A549 (cell line): ENCODE results near the gene SLIT2. TPM values are rescaled to one million over a fixed set of nuclear protein-coding genes. Genes with fewer than 3 reads are reported as not detected.
A peak's percentile ranks its signal among the peaks of the same experiment; 100 is the strongest.

Experiments
- ATAC-seq, 2 experiments: fragments of 200-7000 bp in 1 of 2; fragments of >200 bp in 1 of 2; cut with Nextera tagmentation in 1 of 2; cut with Tn5 transposase in 1 of 2; 3 replicates each; pipeline versions ENCODE4 v1.8.0 to v1.9.1; 2018 to 2020; ENCODE audit warnings: mild to moderate bottlenecking in 1 of 2, moderate library complexity in 1 of 2
- CTCF ChIA-PET: fragments of 300-600 bp; sonication (Branson Sonifier 250); formaldehyde crosslinking; extraction: SDS; loops from one replicate; lab custom pipeline; 2021; ENCODE audit warnings: antibody characterized with exemption, inconsistent platforms; lab: Yijun Ruan, JAX
- POLR2A ChIA-PET: fragments of 350-600 bp; formaldehyde crosslinking; extraction: SDS; loops from one replicate; lab custom pipeline; 2021; ENCODE audit warnings: antibody characterized with exemption, inconsistent platforms; lab: Yijun Ruan, JAX
- DNase-seq, 2 experiments: peaks; one replicate each; pipeline versions ENCODE4 v3.0.0 to v3.0.0-alpha.2; 2011 to 2016; ENCODE audit warnings: low read depth in 1 of 2, low spot score in 1 of 2
- FAIRE-seq: peaks from 2 replicates; lab custom pipeline; 2011; peaks lifted over from hg19 to GRCh38; lab: Jason Lieb, UNC
- H3K27ac ChIP-seq, 2 experiments: fragments of >200 bp; sonication (Bioruptor Twin); formaldehyde crosslinking; 3 replicates each; pipeline ENCODE4 v1.5.1; 2016 to 2017
- H3K4me1 ChIP-seq: fragments of >200 bp; sonication (Bioruptor Twin); formaldehyde crosslinking; 3 replicates; pipeline ENCODE4 v1.6.1; 2016
- H3K4me2 ChIP-seq: fragments of >200 bp; sonication (Bioruptor Twin); formaldehyde crosslinking; 3 replicates; pipeline ENCODE4 v1.6.1; 2016
- H3K4me3 ChIP-seq: fragments of >200 bp; sonication (Bioruptor Twin); formaldehyde crosslinking; 3 replicates; pipeline ENCODE4 v1.5.1; 2016
- H3K9me3 ChIP-seq: fragments of >200 bp; sonication (Bioruptor Twin); formaldehyde crosslinking; 3 replicates; pipeline ENCODE4 v1.6.1; 2016
- BHLHE40 ChIP-seq: IDR thresholded peaks from 2 replicates; pipeline ENCODE4 v1.6.1; 2012; ENCODE audit warnings: low read depth, low read length, inconsistent platforms
- CBX8 ChIP-seq: fragments of 200-600 bp; sonication (generic); IDR thresholded peaks from 2 replicates; pipeline ENCODE4 v1.6.1; 2016
- EP300 ChIP-seq, 2 experiments: fragments of >200 bp; sonication (Bioruptor Twin); formaldehyde crosslinking; IDR thresholded peaks; 2 replicates in 1 of 2; 3 replicates in 1 of 2; pipeline ENCODE4 v1.6.1; 2016 to 2017
- FOSB ChIP-seq: fragments of 250-450 bp; sonication (Bioruptor Pico); IDR thresholded peaks from 2 replicates; pipeline ENCODE4 v1.5.0; 2020; ENCODE audit warnings: mild to moderate bottlenecking, moderate library complexity
- GATA3 ChIP-seq: IDR thresholded peaks from 2 replicates; pipeline ENCODE4 v1.6.1; 2012; ENCODE audit warnings: borderline replicate concordance
- HOXB13 ChIP-seq: fragments of 250-450 bp; sonication (Bioruptor Pico); IDR thresholded peaks from 2 replicates; pipeline ENCODE4 v1.5.0; 2020; ENCODE audit warnings: low read depth, mild to moderate bottlenecking, moderate library complexity
- JUN ChIP-seq, 2 experiments: fragments of >200 bp; sonication (Bioruptor Twin); formaldehyde crosslinking; IDR thresholded peaks; 2 replicates in 1 of 2; 3 replicates in 1 of 2; pipeline ENCODE4 v1.6.1; 2016 to 2017
- JUNB ChIP-seq: fragments of >200 bp; sonication (Bioruptor Twin); formaldehyde crosslinking; IDR thresholded peaks from 2 replicates; pipeline ENCODE4 v1.6.1; 2016
- MAFK ChIP-seq: fragments of 450-650 bp; IDR thresholded peaks from 2 replicates; pipeline ENCODE4 v1.6.1; 2014; ENCODE audit not compliant: partially characterized antibody
- MYC ChIP-seq: IDR thresholded peaks from 2 replicates; pipeline ENCODE4 v1.6.1; 2012; ENCODE audit warnings: mild to moderate bottlenecking, inconsistent platforms, low read length, improper control_type of control experiment, borderline replicate concordance
- NPAS2 ChIP-seq: fragments of 250-450 bp; sonication (Bioruptor Pico); IDR thresholded peaks from 2 replicates; pipeline ENCODE4 v1.8.0; 2022; ENCODE audit warnings: mild to moderate bottlenecking, moderate library complexity, borderline replicate concordance
- PHF8 ChIP-seq: fragments of 200-600 bp; sonication (generic); IDR thresholded peaks from 2 replicates; pipeline ENCODE4 v1.6.1; 2016; ENCODE audit warnings: low read depth, mild to moderate bottlenecking, antibody characterized with exemption, moderate library complexity, borderline replicate concordance
- POLR2AphosphoS2 ChIP-seq: conservative IDR thresholded peaks from 2 replicates; pipeline ENCODE4 v1.6.1; 2012; ENCODE audit warnings: low read length, improper control_type of control experiment, inconsistent platforms
- RAD21 ChIP-seq, 2 experiments: fragments of >200 bp in 1 of 2; sonication (Bioruptor Twin) in 1 of 2; formaldehyde crosslinking in 1 of 2; IDR thresholded peaks in 1 of 2; conservative IDR thresholded peaks in 1 of 2; 2 replicates in 1 of 2; 3 replicates in 1 of 2; pipeline ENCODE4 v1.6.1; 2012 to 2018; ENCODE audit warnings: inconsistent platforms in 1 of 2
- RNF2 ChIP-seq: fragments of 200-600 bp; sonication (generic); IDR thresholded peaks from 2 replicates; pipeline ENCODE4 v1.6.1; 2016; ENCODE audit warnings: low read depth, mild to moderate bottlenecking, antibody characterized with exemption, moderate library complexity, borderline replicate concordance
- SMC3 ChIP-seq: fragments of >200 bp; sonication (Bioruptor Twin); formaldehyde crosslinking; IDR thresholded peaks from 3 replicates; pipeline ENCODE4 v1.6.1; 2018; ENCODE audit warnings: inconsistent platforms
- SREBF2 ChIP-seq: fragments of 450-650 bp; IDR thresholded peaks from 2 replicates; pipeline ENCODE4 v1.6.1; 2014; ENCODE audit warnings: mild to moderate bottlenecking, moderate library complexity
- TFCP2L1 ChIP-seq: fragments of 250-450 bp; sonication (Bioruptor Pico); IDR thresholded peaks from 2 replicates; pipeline ENCODE4 v1.5.0; 2021; ENCODE audit warnings: mild to moderate bottlenecking
- TP53 ChIP-seq: fragments of 250-450 bp; sonication (Bioruptor Pico); IDR thresholded peaks from 2 replicates; pipeline ENCODE4 v1.5.0; 2021; ENCODE audit warnings: mild to moderate bottlenecking, moderate library complexity
- ZC3H11A ChIP-seq: fragments of 450-650 bp; IDR thresholded peaks from 2 replicates; pipeline ENCODE4 v1.6.1; 2014; ENCODE audit warnings: antibody characterized with exemption, mild to moderate bottlenecking
- WGBS: methylation state at CpG from one replicate; pipeline ENCODE4 v1.1.6; 2017; ENCODE audit errors: missing lambda C conversion rate; 5-methylcytosine and 5-hydroxymethylcytosine counted together
- polyA minus RNA-seq: library from RNA; depleted of rRNA, polyadenylated mRNA; stranded (reverse); fragments of >200 nt; gene quantifications from 2 replicates; pipeline ENCODE4 v1.2.3, GENCODE V29; 2011; rRNA and poly(A)+ RNA removed
- polyA plus RNA-seq, 4 experiments: library from polyadenylated mRNA; depleted of rRNA in 3 of 4; stranded (reverse); fragments of >200 nt; fragmentation: RNase III in 1 of 4; extraction: RNeasy Plus Mini Kit Qiagen cat#74134 plus additional on column Dnase treatment in 1 of 4; gene quantifications; 2 replicates in 3 of 4; 3 replicates in 1 of 4; pipeline ENCODE4 v1.2.3, GENCODE V29; 2011 to 2017
- TF ChIP-seq, protein P1 (sequence below): IDR thresholded peaks from 2 replicates; pipeline ENCODE4 v1.6.1; 2012; ENCODE audit warnings: low read depth, borderline replicate concordance
- TF ChIP-seq, protein P2 (sequence below): fragments of >200 bp; sonication (Bioruptor Twin); formaldehyde crosslinking; IDR thresholded peaks from 2 replicates; pipeline ENCODE4 v1.6.1; 2016
- TF ChIP-seq, protein P3 (sequence below): fragments of 450-650 bp; IDR thresholded peaks from 2 replicates; pipeline ENCODE4 v1.6.1; 2014; ENCODE audit warnings: antibody characterized with exemption
- TF ChIP-seq, protein P4 (sequence below): IDR thresholded peaks from 2 replicates; pipeline ENCODE4 v1.6.1; 2012
- TF ChIP-seq, protein P5 (sequence below): fragments of 200-600 bp; sonication (generic); IDR thresholded peaks from 2 replicates; pipeline ENCODE4 v1.6.1; 2016; ENCODE audit warnings: antibody characterized with exemption, mild to moderate bottlenecking, moderate library complexity

SLIT2 gene, protein sequence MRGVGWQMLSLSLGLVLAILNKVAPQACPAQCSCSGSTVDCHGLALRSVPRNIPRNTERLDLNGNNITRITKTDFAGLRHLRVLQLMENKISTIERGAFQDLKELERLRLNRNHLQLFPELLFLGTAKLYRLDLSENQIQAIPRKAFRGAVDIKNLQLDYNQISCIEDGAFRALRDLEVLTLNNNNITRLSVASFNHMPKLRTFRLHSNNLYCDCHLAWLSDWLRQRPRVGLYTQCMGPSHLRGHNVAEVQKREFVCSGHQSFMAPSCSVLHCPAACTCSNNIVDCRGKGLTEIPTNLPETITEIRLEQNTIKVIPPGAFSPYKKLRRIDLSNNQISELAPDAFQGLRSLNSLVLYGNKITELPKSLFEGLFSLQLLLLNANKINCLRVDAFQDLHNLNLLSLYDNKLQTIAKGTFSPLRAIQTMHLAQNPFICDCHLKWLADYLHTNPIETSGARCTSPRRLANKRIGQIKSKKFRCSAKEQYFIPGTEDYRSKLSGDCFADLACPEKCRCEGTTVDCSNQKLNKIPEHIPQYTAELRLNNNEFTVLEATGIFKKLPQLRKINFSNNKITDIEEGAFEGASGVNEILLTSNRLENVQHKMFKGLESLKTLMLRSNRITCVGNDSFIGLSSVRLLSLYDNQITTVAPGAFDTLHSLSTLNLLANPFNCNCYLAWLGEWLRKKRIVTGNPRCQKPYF (N-terminal part only)
- polyA plus RNA-seq (2011; rRNA removed) (not detected in 2 replicates), polyA plus RNA-seq (2017; fragmentation: RNase III; extraction: RNeasy Plus Mini Kit Qiagen cat#74134 plus additional on column Dnase treatment) (not detected in 3 replicates), polyA minus RNA-seq (0.10 and 0.95 TPM in 2 replicates)
- under 0.01 TPM in 1 of 2 replicates, not detected in the other for polyA plus RNA-seq (2012; cell fraction: cytosol; rRNA removed)
- polyA plus RNA-seq (2012; cell fraction: nucleus; rRNA removed) = 0.02 TPM in 1 of 2 replicates, not detected in the other

DNA sequence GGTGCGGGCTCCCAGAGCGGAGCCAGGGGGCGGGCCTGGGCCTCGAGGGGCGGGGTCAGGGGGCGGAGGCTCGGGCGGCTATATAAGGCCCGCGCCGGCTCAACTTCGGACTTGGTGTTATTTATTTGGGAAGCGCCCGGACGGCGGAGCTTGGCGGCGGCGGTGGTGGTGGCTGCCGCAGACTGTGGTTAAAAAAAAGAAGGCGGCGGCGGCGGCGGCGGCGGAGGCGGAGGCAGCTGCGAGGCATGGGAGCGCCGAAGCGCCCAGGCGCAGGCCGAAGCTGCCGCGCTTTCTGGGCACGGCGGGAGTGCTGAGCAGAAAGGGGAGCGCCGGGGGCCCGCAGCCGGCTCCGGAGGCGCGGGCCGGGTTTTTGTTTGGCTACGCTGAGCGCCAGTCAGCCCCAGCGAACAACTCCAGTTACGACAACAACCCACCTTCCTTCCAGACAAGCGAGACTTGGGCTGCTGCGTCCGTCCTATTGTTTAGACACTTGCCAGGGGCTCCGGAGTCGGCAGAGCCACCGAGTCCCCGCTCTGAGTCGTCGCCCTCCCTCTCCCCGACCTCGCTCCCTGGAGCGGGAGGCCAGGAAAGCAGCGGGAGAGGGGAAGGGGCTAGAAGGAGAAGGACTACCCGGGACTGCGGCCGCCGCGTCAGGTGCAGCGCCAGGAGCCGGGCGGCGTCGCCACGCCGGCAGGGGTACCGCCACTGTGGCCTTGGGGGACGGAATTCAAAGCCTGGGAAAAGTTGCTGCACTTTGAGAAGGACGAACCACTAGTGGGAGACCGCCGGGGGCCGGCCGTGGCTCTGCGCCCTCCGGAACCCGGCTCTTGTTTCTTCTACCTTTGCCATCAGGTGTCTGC is at the start of gene SLIT2:
Gene SLIT2, plus strand, starts transcription at position 110 of the 860 bp plus-strand sequence. CDS start 1,911 bp downstream, outside the sequence.
- peak; percentile 10 to 18 for DNase-seq
- CTCF ChIA-PET = no interaction called here
- peak within 1 kb of the TSS; percentile 83 for H3K4me2 ChIP-seq
- peak within 1 kb of the TSS; percentile 44 for H3K4me3 ChIP-seq
- TF ChIP-seq BHLHE40 = no peak
- no peak for TF ChIP-seq HOXB13 (CRISPR knock-in tag)
- TF ChIP-seq PHF8 = no peak
- no peak for TF ChIP-seq MYC
- TF ChIP-seq, protein P1, sequence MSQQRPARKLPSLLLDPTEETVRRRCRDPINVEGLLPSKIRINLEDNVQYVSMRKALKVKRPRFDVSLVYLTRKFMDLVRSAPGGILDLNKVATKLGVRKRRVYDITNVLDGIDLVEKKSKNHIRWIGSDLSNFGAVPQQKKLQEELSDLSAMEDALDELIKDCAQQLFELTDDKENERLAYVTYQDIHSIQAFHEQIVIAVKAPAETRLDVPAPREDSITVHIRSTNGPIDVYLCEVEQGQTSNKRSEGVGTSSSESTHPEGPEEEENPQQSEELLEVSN = peak; percentile 52; the same call in 1 of the 2 replicates
- TF ChIP-seq, protein P2, sequence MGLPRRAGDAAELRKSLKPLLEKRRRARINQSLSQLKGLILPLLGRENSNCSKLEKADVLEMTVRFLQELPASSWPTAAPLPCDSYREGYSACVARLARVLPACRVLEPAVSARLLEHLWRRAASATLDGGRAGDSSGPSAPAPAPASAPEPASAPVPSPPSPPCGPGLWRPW = no peak
- TF ChIP-seq, protein P3, sequence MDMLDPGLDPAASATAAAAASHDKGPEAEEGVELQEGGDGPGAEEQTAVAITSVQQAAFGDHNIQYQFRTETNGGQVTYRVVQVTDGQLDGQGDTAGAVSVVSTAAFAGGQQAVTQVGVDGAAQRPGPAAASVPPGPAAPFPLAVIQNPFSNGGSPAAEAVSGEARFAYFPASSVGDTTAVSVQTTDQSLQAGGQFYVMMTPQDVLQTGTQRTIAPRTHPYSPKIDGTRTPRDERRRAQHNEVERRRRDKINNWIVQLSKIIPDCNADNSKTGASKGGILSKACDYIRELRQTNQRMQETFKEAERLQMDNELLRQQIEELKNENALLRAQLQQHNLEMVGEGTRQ = no peak
- TF ChIP-seq POLR2AphosphoS2 = no peak
- TF ChIP-seq FOSB (CRISPR knock-in tag) = no peak
- TF ChIP-seq, protein P4, sequence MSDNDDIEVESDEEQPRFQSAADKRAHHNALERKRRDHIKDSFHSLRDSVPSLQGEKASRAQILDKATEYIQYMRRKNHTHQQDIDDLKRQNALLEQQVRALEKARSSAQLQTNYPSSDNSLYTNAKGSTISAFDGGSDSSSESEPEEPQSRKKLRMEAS = 0 out of 2 replicates have a peak, but pooled peaks have one; percentile 15
- TF ChIP-seq MAFK = no peak
- TF ChIP-seq GATA3 = no peak
- no peak for TF ChIP-seq CBX8
- TF ChIP-seq SMC3 = no peak
- TF ChIP-seq, all 56 proteins: peak for 2
- Histone ChIP-seq H3K9me3 (no peaks in the 10 kb centered on the region), H3K27ac (no peak within 1 kb of the TSS), H3K4me1 (no peaks in the 10 kb centered on the region)
- ATAC-seq (peak; percentile 81 to 91; a peak in 5 of 6 replicates), FAIRE-seq (no peak)
- POLR2A ChIA-PET = no interaction called here
- WGBS = 53% methylated on average over 8 of the region's 85 CpGs

DNA sequence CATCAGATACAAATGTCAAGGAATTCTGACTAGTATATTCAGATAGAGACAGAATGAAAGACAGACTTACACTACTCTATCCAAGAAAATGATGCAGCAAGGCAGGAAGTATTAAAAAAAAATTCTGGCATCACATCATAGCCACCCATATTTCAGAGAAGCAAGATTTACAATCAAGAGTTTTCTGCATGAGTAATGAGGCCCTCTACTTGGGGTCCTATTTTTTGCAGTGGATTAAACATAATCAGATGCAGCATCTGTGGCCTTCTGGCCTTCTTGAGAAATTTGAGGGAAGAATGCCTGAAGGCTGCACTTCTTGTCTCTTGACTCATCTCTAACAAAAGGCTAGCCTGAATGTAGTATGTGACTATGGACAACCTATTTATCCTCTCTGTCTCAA is 48.2 kb upstream of the SLIT2 start:
- no peak overlapping the region for H3K27ac ChIP-seq

More for the DNA sequence above, 48.2 kb upstream of the SLIT2 start:
- CTCF ChIA-PET = no interaction called here
- DNase-seq (no peak), ATAC-seq (no peak)
- Histone ChIP-seq H3K9me3 (no peaks in the 10 kb centered on the region), H3K4me1 (no peaks in the 10 kb centered on the region)
- TF ChIP-seq ZC3H11A (no peak), TP53 (CRISPR knock-in tag) (no peak), TFCP2L1 (CRISPR knock-in tag) (no peak), MAFK (no peak), JUNB (no peak), NPAS2 (CRISPR knock-in tag) (no peak), JUN (IDR thresholded peaks at IDR 0.05) (no peak), SMC3 (no peak), RNF2 (no peak), RAD21 (conservative IDR thresholded peaks at IDR 0.05 in 1 of 2, IDR thresholded peaks at IDR 0.05 in 1 of 2) (no peak), EP300 (IDR thresholded peaks at IDR 0.05) (no peak), SREBF2 (no peak)
- TF ChIP-seq, protein P5, sequence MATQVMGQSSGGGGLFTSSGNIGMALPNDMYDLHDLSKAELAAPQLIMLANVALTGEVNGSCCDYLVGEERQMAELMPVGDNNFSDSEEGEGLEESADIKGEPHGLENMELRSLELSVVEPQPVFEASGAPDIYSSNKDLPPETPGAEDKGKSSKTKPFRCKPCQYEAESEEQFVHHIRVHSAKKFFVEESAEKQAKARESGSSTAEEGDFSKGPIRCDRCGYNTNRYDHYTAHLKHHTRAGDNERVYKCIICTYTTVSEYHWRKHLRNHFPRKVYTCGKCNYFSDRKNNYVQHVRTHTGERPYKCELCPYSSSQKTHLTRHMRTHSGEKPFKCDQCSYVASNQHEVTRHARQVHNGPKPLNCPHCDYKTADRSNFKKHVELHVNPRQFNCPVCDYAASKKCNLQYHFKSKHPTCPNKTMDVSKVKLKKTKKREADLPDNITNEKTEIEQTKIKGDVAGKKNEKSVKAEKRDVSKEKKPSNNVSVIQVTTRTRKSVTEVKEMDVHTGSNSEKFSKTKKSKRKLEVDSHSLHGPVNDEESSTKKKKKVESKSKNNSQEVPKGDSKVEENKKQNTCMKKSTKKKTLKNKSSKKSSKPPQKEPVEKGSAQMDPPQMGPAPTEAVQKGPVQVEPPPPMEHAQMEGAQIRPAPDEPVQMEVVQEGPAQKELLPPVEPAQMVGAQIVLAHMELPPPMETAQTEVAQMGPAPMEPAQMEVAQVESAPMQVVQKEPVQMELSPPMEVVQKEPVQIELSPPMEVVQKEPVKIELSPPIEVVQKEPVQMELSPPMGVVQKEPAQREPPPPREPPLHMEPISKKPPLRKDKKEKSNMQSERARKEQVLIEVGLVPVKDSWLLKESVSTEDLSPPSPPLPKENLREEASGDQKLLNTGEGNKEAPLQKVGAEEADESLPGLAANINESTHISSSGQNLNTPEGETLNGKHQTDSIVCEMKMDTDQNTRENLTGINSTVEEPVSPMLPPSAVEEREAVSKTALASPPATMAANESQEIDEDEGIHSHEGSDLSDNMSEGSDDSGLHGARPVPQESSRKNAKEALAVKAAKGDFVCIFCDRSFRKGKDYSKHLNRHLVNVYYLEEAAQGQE = no peak
- TF ChIP-seq, all 56 proteins: peak for 0
- no peak for FAIRE-seq
- POLR2A ChIA-PET = no interaction called here
- Histone ChIP-seq H3K4me2 (no peak overlapping the region), H3K4me3 (no peak overlapping the region)
